ENCODE results near the gene GALNT6.

The GALNT6 gene

GRCh38 chr12:51379571-51379970 lies 11.6 kb downstream of the GALNT6 start:
- H3K27ac ChIP-seq (ENCODE audit: low read depth, low read length, severe bottlenecking), result no peak overlapping the region
- 95 to 98% methylated on average over 5 to 9 of the region's 11 CpGs for WGBS, 2 experiments (ENCODE audit: insufficient coverage in 2 of 2)

GRCh38 chr12:51378749-51379148 lies 12.5 kb downstream of the GALNT6 start:
- Histone ChIP-seq H3K4me1 (ENCODE audit: control insufficient read depth, insufficient read depth, low read length, poor library complexity, severe bottlenecking) (peaks cover 17% of the 10 kb centered on the region), H3K9me3 (ENCODE audit: control insufficient read depth, low read length) (no peaks in the 10 kb centered on the region), H3K27ac (ENCODE audit: low read depth, low read length, severe bottlenecking) (no peak overlapping the region), H3K36me3 (ENCODE audit: control insufficient read depth, insufficient read depth, low read length) (peaks cover 3% of the 10 kb centered on the region), H3K4me3 (ENCODE audit: extremely low read depth, insufficient read depth, low read length, poor library complexity, severe bottlenecking) (no peak overlapping the region)
- WGBS, 2 experiments (ENCODE audit: insufficient coverage in 2 of 2), result 100% methylated on average over 2 of the region's 2 CpGs; no CpG with 5 or more reads in 1 of the 2 experiments

More at GRCh38 chr12:51379571-51379970, 11.6 kb downstream of the GALNT6 start:
- Histone ChIP-seq H3K9me3 (ENCODE audit: control insufficient read depth, low read length) (no peaks in the 10 kb centered on the region), H3K36me3 (ENCODE audit: control insufficient read depth, insufficient read depth, low read length) (peaks cover 2% of the 10 kb centered on the region), H3K4me1 (ENCODE audit: control insufficient read depth, insufficient read depth, low read length, poor library complexity, severe bottlenecking) (peaks cover 16% of the 10 kb centered on the region), H3K4me3 (ENCODE audit: extremely low read depth, insufficient read depth, low read length, poor library complexity, severe bottlenecking) (no peak overlapping the region)

GRCh38 chr12:51377099-51377984 lies 13.9 kb downstream of the GALNT6 start:
- Histone ChIP-seq H3K9me3 (ENCODE audit: control insufficient read depth, low read length) (no peaks in the 10 kb centered on the region), H3K27ac (ENCODE audit: low read depth, low read length, severe bottlenecking) (no peak overlapping the region), H3K4me1 (ENCODE audit: control insufficient read depth, insufficient read depth, low read length, poor library complexity, severe bottlenecking) (peaks cover 11% of the 10 kb centered on the region), H3K4me3 (ENCODE audit: extremely low read depth, insufficient read depth, low read length, poor library complexity, severe bottlenecking) (no peak overlapping the region), H3K36me3 (ENCODE audit: control insufficient read depth, insufficient read depth, low read length) (peaks cover 6% of the 10 kb centered on the region)
- WGBS, 2 experiments (ENCODE audit: insufficient coverage in 2 of 2), result 93 to 94% methylated on average over 8 to 10 of the region's 11 CpGs

- H3K4me3 ChIP-seq (ENCODE audit: extremely low read depth, insufficient read depth, low read length, poor library complexity, severe bottlenecking), result no peak overlapping the region
- peaks cover 6% of the 10 kb centered on the region for H3K36me3 ChIP-seq (ENCODE audit: control insufficient read depth, insufficient read depth, low read length)
- 90 to 95% methylated on average over 2 to 4 of the region's 5 CpGs for WGBS, 2 experiments (ENCODE audit: insufficient coverage in 2 of 2)
- H3K4me1 ChIP-seq (ENCODE audit: control insufficient read depth, insufficient read depth, low read length, poor library complexity, severe bottlenecking), result peaks cover 24% of the 10 kb centered on the region
- H3K9me3 ChIP-seq (ENCODE audit: control insufficient read depth, low read length), result no peaks in the 10 kb centered on the region
- H3K27ac ChIP-seq (ENCODE audit: low read depth, low read length, severe bottlenecking), result peak overlapping the region; percentile 41
Measured at GRCh38 chr12:51374856-51375255, 16.4 kb downstream of the GALNT6 start.

- H3K4me1 ChIP-seq (ENCODE audit: control insufficient read depth, insufficient read depth, low read length, poor library complexity, severe bottlenecking), result peaks cover 27% of the 10 kb centered on the region
- 90 to 100% methylated on average over 2 of the region's 2 CpGs for WGBS, 2 experiments (ENCODE audit: insufficient coverage in 2 of 2)
- peak overlapping the region; percentile 41 for H3K27ac ChIP-seq (ENCODE audit: low read depth, low read length, severe bottlenecking)
- peaks cover 6% of the 10 kb centered on the region for H3K36me3 ChIP-seq (ENCODE audit: control insufficient read depth, insufficient read depth, low read length)
- H3K4me3 ChIP-seq (ENCODE audit: extremely low read depth, insufficient read depth, low read length, poor library complexity, severe bottlenecking), result no peak overlapping the region
- no peaks in the 10 kb centered on the region for H3K9me3 ChIP-seq (ENCODE audit: control insufficient read depth, low read length)
Measured at GRCh38 chr12:51374361-51374760, 16.8 kb downstream of the GALNT6 start.

- no peak overlapping the region for H3K27ac ChIP-seq (ENCODE audit: low read depth, low read length, severe bottlenecking)
- no peak overlapping the region for H3K4me3 ChIP-seq (ENCODE audit: extremely low read depth, insufficient read depth, low read length, poor library complexity, severe bottlenecking)
- no peaks in the 10 kb centered on the region for H3K9me3 ChIP-seq (ENCODE audit: control insufficient read depth, low read length)
- H3K4me1 ChIP-seq (ENCODE audit: control insufficient read depth, insufficient read depth, low read length, poor library complexity, severe bottlenecking), result peaks cover 37% of the 10 kb centered on the region
- WGBS, 2 experiments (ENCODE audit: insufficient coverage in 2 of 2), result 40 to 100% methylated on average over 1 to 2 of the region's 3 CpGs
- peaks cover 6% of the 10 kb centered on the region for H3K36me3 ChIP-seq (ENCODE audit: control insufficient read depth, insufficient read depth, low read length)
Measured at GRCh38 chr12:51373187-51373586, 18.0 kb downstream of the GALNT6 start.

GRCh38 chr12:51372021-51372420 lies 19.2 kb downstream of the GALNT6 start:
- Histone ChIP-seq H3K4me3 (ENCODE audit: extremely low read depth, insufficient read depth, low read length, poor library complexity, severe bottlenecking) (no peak overlapping the region), H3K27ac (ENCODE audit: low read depth, low read length, severe bottlenecking) (peak overlapping the region; percentile 97), H3K36me3 (ENCODE audit: control insufficient read depth, insufficient read depth, low read length) (peaks cover 6% of the 10 kb centered on the region), H3K4me1 (ENCODE audit: control insufficient read depth, insufficient read depth, low read length, poor library complexity, severe bottlenecking) (peaks cover 37% of the 10 kb centered on the region), H3K9me3 (ENCODE audit: control insufficient read depth, low read length) (no peaks in the 10 kb centered on the region)
- 60 to 88% methylated on average over 1 to 2 of the region's 2 CpGs for WGBS, 2 experiments (ENCODE audit: insufficient coverage in 2 of 2)

- WGBS, 2 experiments (ENCODE audit: insufficient coverage in 2 of 2), result 15 to 24% methylated on average over 5 to 6 of the region's 8 CpGs
- no peaks in the 10 kb centered on the region for H3K9me3 ChIP-seq (ENCODE audit: control insufficient read depth, low read length)
- H3K4me3 ChIP-seq (ENCODE audit: extremely low read depth, insufficient read depth, low read length, poor library complexity, severe bottlenecking), result no peak overlapping the region
- peaks cover 6% of the 10 kb centered on the region for H3K36me3 ChIP-seq (ENCODE audit: control insufficient read depth, insufficient read depth, low read length)
- peak overlapping the region; percentile 97 for H3K27ac ChIP-seq (ENCODE audit: low read depth, low read length, severe bottlenecking)
- H3K4me1 ChIP-seq (ENCODE audit: control insufficient read depth, insufficient read depth, low read length, poor library complexity, severe bottlenecking), result peaks cover 37% of the 10 kb centered on the region
Measured at GRCh38 chr12:51371295-51371953, 19.8 kb downstream of the GALNT6 start.

- 88 to 100% methylated on average over 2 of the region's 9 CpGs for WGBS, 2 experiments (ENCODE audit: insufficient coverage in 2 of 2)
- H3K27ac ChIP-seq (ENCODE audit: low read depth, low read length, severe bottlenecking), result no peak overlapping the region
- peaks cover 6% of the 10 kb centered on the region for H3K36me3 ChIP-seq (ENCODE audit: control insufficient read depth, insufficient read depth, low read length)
Measured at GRCh38 chr12:51370667-51371066, 20.5 kb downstream of the GALNT6 start.

GRCh38 chr12:51369581-51369980 lies 21.6 kb downstream of the GALNT6 start:
- Histone ChIP-seq H3K4me1 (ENCODE audit: control insufficient read depth, insufficient read depth, low read length, poor library complexity, severe bottlenecking) (peaks cover 31% of the 10 kb centered on the region), H3K9me3 (ENCODE audit: control insufficient read depth, low read length) (no peaks in the 10 kb centered on the region), H3K4me3 (ENCODE audit: extremely low read depth, insufficient read depth, low read length, poor library complexity, severe bottlenecking) (no peak overlapping the region), H3K36me3 (ENCODE audit: control insufficient read depth, insufficient read depth, low read length) (peaks cover 5% of the 10 kb centered on the region), H3K27ac (ENCODE audit: low read depth, low read length, severe bottlenecking) (no peak overlapping the region)
- WGBS, 2 experiments (ENCODE audit: insufficient coverage in 2 of 2), result 84 to 88% methylated on average over 2 to 3 of the region's 4 CpGs

More at GRCh38 chr12:51370667-51371066, 20.5 kb downstream of the GALNT6 start:
- no peak overlapping the region for H3K4me3 ChIP-seq (ENCODE audit: extremely low read depth, insufficient read depth, low read length, poor library complexity, severe bottlenecking)
- H3K4me1 ChIP-seq (ENCODE audit: control insufficient read depth, insufficient read depth, low read length, poor library complexity, severe bottlenecking), result peaks cover 37% of the 10 kb centered on the region
- no peaks in the 10 kb centered on the region for H3K9me3 ChIP-seq (ENCODE audit: control insufficient read depth, low read length)
